ENCODE measurements around the gene ARPP21. TPM values are rescaled to one million over a fixed set of nuclear protein-coding genes. Genes with fewer than 3 reads are reported as not detected.

The ARPP21 gene
- total and polyA plus RNA-seq, 2 donors (not counting 3 experiments of a cell fraction or from before 2014, with no cell fraction given): not detected

- ChIA-PET POLR2A (no interaction called here), CTCF (no interaction called here)
- BruUV-seq (replicated peaks): no TSS peak
- H3K9ac ChIP-seq (replicated peaks; ENCODE audit: extremely low read depth, insufficient read depth, low read length): no peak overlapping the region
- no peak overlapping the region for H3K27ac ChIP-seq (ENCODE audit: insufficient read depth, low read depth, low read length)
- no peaks in the 10 kb centered on the region for H3K36me3 ChIP-seq (ENCODE audit: control insufficient read depth in 2 of 2, extremely low read depth in 1 of 2, insufficient read depth in 2 of 2, low read length in 2 of 2)
- no peak overlapping the region for H2AFZ ChIP-seq (ENCODE audit: low read depth, low read length)
- no peaks in the 10 kb centered on the region for H3K9me1 ChIP-seq (replicated peaks; ENCODE audit: control insufficient read depth, extremely low read depth, insufficient read depth, low read length)
- no peak for TF ChIP-seq JUN (IDR thresholded peaks at IDR 0.05; ENCODE audit: borderline replicate concordance, insufficient read depth, insufficient read length, low read depth)
- TF ChIP-seq FOS (IDR thresholded peaks at IDR 0.05; ENCODE audit: borderline replicate concordance, insufficient read depth, low read length): peak; percentile 42
- TF ChIP-seq MAX (IDR thresholded peaks at IDR 0.05; ENCODE audit: insufficient read depth, insufficient read length): no peak
- no peak for TF ChIP-seq POLR2A (IDR thresholded peaks at IDR 0.05; ENCODE audit: low read depth, low read length)
- no peak for TF ChIP-seq EZH2 (IDR thresholded peaks at IDR 0.05; ENCODE audit: borderline replicate concordance, low read depth, low read length, severe bottlenecking)
- no peak for TF ChIP-seq GATA2 (IDR thresholded peaks at IDR 0.05; ENCODE audit: insufficient read depth, insufficient read length, low read depth, low read length)
- TF ChIP-seq MYC (IDR thresholded peaks at IDR 0.05; ENCODE audit: low read depth, low read length): no peak
- TF ChIP-seq CTCF (IDR thresholded peaks at IDR 0.05; ENCODE audit: extremely low read depth in 1 of 2, insufficient read depth in 1 of 2, low read depth in 1 of 2, low read length in 2 of 2): no peak
- FAIRE-seq (no peak), DNase-seq (ENCODE audit: low read depth, low spot score) (no peak)
- no peak overlapping the region for H3K4me2 ChIP-seq (ENCODE audit: insufficient read depth, low read length)
- no peak overlapping the region for H3K4me3 ChIP-seq (replicated peaks in 1 of 3; ENCODE audit: insufficient read depth in 1 of 3, low read depth in 1 of 3, low read length in 3 of 3)
- no peaks in the 10 kb centered on the region for H4K20me1 ChIP-seq (replicated peaks; ENCODE audit: control insufficient read depth, extremely low read depth, insufficient read depth, low read length)
- dilution Hi-C loops (cut with MboI; ENCODE audit: extremely low pct_ligation_motif_present, low sequenced_read_pairs) (no loop called here), intact Hi-C loops (cut with micrococcal nuclease) (loop anchor here (2.0 kb wide), 1 partner anchor 73 kb away; no protein-coding TSS in a partner anchor)
- H3K27me3 ChIP-seq (ENCODE audit: control insufficient read depth in 2 of 2, insufficient read depth in 2 of 2, low read length in 2 of 2): no peaks in the 10 kb centered on the region
- H3K79me2 ChIP-seq (ENCODE audit: control insufficient read depth, insufficient read depth, low read length): no peaks in the 10 kb centered on the region
- no peaks in the 10 kb centered on the region for H3K4me1 ChIP-seq (ENCODE audit: control insufficient read depth, extremely low read depth, insufficient read depth, low read length)
- no peaks in the 10 kb centered on the region for H3K9me3 ChIP-seq (replicated peaks; ENCODE audit: control insufficient read depth, insufficient read depth, low read length)
Measured at GRCh38 chr3:35651851-35652250, 12.5 kb downstream of the ARPP21 start.

Measured in endothelial cell of umbilical vein (primary cell).